Measurements from ENCODE around the gene MIB2. TPM values are rescaled to one million over a fixed set of nuclear protein-coding genes. Genes with fewer than 3 reads are reported as not detected.
A peak's percentile ranks its signal among the peaks of the same experiment; 100 is the strongest.

Gene MIB2
- polyA plus RNA-seq, 3 donors = 5.4 to 65.7 (median 5.6) TPM

- H3K9me3 ChIP-seq (replicated peaks in 1 of 2; ENCODE audit: control insufficient read depth in 1 of 2, insufficient read depth in 1 of 2, low read length in 2 of 2) = no peaks in the 10 kb centered on the region
- Mint-ChIP-seq H3K4me3 (peak overlapping the region; percentile 90 to 94), H3K36me3 (peaks cover 10 to 12% of the 10 kb centered on the region in 2 donors), H3K9me3 (no peaks in the 10 kb centered on the region), H3K27ac (peak overlapping the region; percentile 95 to 98 (median 98)), H3K4me1 (peaks cover 31% of the 10 kb centered on the region), H3K27me3 (ENCODE audit: low read depth in 3 of 3) (peaks cover 0 to 5% (median 0%) of the 10 kb centered on the region in 3 donors)
- H3K36me3 ChIP-seq (replicated peaks in 1 of 2; ENCODE audit: control insufficient read depth in 1 of 2, insufficient read depth in 2 of 2, low read length in 2 of 2) = peaks cover 0 to 5% of the 10 kb centered on the region in 2 donors
- H3K27ac ChIP-seq (ENCODE audit: low read depth in 1 of 2, low read length in 2 of 2) = peak overlapping the region; percentile 98
- H3K9ac ChIP-seq (ENCODE audit: insufficient read depth, low read length, poor library complexity, severe bottlenecking) = peak overlapping the region; percentile 100
- peak overlapping the region; percentile 87 to 92 (median 89) for H3K4me3 ChIP-seq (replicated peaks in 1 of 3; ENCODE audit: low read depth in 2 of 3, low read length in 3 of 3)
- H3K4me2 ChIP-seq (replicated peaks; ENCODE audit: extremely low read depth, low read length, poor library complexity, severe bottlenecking) = peak overlapping the region; percentile 91
- peaks cover 12% of the 10 kb centered on the region for H4K20me1 ChIP-seq (ENCODE audit: insufficient read depth, low read length)
- peaks cover 22% of the 10 kb centered on the region for H3K79me2 ChIP-seq (ENCODE audit: insufficient read depth, low read length)
- intact Hi-C loops (cut with micrococcal nuclease) = loop anchor here (2.0 kb wide), 1 partner anchor 40 kb away; the partner anchor contains the start of gene SSU72 (in 2 of the 2)
- 1% methylated on average over 22 of the region's 23 CpGs for WGBS (ENCODE audit: insufficient coverage)
- peak overlapping the region; percentile 45 for H2AFZ ChIP-seq (ENCODE audit: insufficient read depth, low read depth, low read length, poor library complexity, severe bottlenecking)
- no peaks in the 10 kb centered on the region for H3K27me3 ChIP-seq (ENCODE audit: control insufficient read depth in 2 of 2, insufficient read depth in 2 of 2, low read length in 2 of 2)
- TF ChIP-seq, protein P1, sequence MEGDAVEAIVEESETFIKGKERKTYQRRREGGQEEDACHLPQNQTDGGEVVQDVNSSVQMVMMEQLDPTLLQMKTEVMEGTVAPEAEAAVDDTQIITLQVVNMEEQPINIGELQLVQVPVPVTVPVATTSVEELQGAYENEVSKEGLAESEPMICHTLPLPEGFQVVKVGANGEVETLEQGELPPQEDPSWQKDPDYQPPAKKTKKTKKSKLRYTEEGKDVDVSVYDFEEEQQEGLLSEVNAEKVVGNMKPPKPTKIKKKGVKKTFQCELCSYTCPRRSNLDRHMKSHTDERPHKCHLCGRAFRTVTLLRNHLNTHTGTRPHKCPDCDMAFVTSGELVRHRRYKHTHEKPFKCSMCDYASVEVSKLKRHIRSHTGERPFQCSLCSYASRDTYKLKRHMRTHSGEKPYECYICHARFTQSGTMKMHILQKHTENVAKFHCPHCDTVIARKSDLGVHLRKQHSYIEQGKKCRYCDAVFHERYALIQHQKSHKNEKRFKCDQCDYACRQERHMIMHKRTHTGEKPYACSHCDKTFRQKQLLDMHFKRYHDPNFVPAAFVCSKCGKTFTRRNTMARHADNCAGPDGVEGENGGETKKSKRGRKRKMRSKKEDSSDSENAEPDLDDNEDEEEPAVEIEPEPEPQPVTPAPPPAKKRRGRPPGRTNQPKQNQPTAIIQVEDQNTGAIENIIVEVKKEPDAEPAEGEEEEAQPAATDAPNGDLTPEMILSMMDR (IDR thresholded peaks at IDR 0.05) = no peak
- no peak for DNase-seq
- H3K4me1 ChIP-seq (ENCODE audit: control insufficient read depth in 1 of 2, insufficient read depth in 2 of 2, low read length in 2 of 2) = peaks cover 26 to 33% of the 10 kb centered on the region in 2 donors
Observed at GRCh38 chr1:1614954-1615255, 395 bp upstream of the MIB2 start.

DNA sequence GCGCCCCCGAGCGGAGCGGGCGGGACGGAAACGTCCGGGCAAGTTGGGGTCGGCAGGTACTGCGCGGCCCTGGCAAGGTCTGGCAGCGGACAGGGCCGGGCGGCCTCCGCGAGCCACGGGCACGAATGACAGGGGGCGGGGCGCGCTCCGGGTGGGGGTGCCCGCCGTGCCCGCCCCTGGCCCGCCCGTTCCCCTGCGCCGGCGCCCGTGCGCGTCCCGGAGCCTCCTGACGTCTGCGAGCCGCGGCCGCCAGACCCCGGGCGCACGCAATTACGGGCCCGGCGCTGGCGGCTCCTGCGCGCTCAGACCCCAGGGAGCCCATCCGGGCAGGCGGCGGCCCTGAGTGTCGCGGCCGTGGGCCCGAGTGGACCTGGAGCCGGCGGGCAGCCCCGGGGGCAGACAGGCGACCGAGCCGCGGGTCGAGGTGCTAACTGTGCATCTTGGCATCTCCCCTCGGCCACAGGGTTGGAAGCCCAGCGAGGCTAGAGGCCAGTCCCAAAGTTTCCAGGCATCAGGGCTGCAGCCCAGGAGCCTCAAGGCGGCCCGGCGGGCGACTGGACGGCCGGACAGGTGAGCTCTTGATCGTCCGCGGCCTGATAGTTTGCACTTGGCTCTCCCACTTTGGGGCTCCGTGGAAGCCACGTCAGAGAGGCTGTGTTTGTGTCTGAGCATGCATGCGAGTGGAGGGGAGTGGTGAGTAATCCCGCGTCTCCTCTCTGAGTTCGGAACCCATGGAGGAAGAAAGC lies 918 bp downstream of the MIB2 start:
- peaks cover 31% of the 10 kb centered on the region for H3K4me1 Mint-ChIP-seq
- Histone ChIP-seq H3K36me3 (replicated peaks in 1 of 2; ENCODE audit: control insufficient read depth in 1 of 2, insufficient read depth in 2 of 2, low read length in 2 of 2) (peaks cover 0 to 5% of the 10 kb centered on the region in 2 donors), H3K4me3 (replicated peaks in 1 of 3; ENCODE audit: low read depth in 2 of 3, low read length in 3 of 3) (peak overlapping the region; percentile 87 to 92 (median 89)), H2AFZ (ENCODE audit: insufficient read depth, low read depth, low read length, poor library complexity, severe bottlenecking) (peak overlapping the region; percentile 48), H4K20me1 (ENCODE audit: insufficient read depth, low read length) (peaks cover 12% of the 10 kb centered on the region), H3K4me1 (ENCODE audit: control insufficient read depth in 1 of 2, insufficient read depth in 2 of 2, low read length in 2 of 2) (peaks cover 26 to 33% of the 10 kb centered on the region in 2 donors), H3K4me2 (replicated peaks; ENCODE audit: extremely low read depth, low read length, poor library complexity, severe bottlenecking) (peak overlapping the region; percentile 91), H3K27me3 (ENCODE audit: control insufficient read depth in 2 of 2, insufficient read depth in 2 of 2, low read length in 2 of 2) (no peaks in the 10 kb centered on the region), H3K79me2 (ENCODE audit: insufficient read depth, low read length) (peaks cover 22% of the 10 kb centered on the region), H3K9ac (ENCODE audit: insufficient read depth, low read length, poor library complexity, severe bottlenecking) (peak overlapping the region; percentile 100), H3K27ac (ENCODE audit: low read depth in 1 of 2, low read length in 2 of 2) (peak overlapping the region in 1 of 2 donors; percentile 98), H3K9me3 (replicated peaks in 1 of 2; ENCODE audit: control insufficient read depth in 1 of 2, insufficient read depth in 1 of 2, low read length in 2 of 2) (no peaks in the 10 kb centered on the region)
- H3K4me3 Mint-ChIP-seq = peak overlapping the region; percentile 82 to 86
- intact Hi-C loops (cut with micrococcal nuclease) = no loop called here
- H3K27me3 Mint-ChIP-seq (ENCODE audit: low read depth in 3 of 3) = peaks cover 0 to 6% (median 0%) of the 10 kb centered on the region in 3 donors
- no peaks in the 10 kb centered on the region for H3K9me3 Mint-ChIP-seq
- TF ChIP-seq, protein P1 (IDR thresholded peaks at IDR 0.05) = no peak
- peak overlapping the region in 5 of 7 donors; percentile 45 to 95 (median 79) for H3K27ac Mint-ChIP-seq
- peaks cover 9 to 11% of the 10 kb centered on the region in 2 donors for H3K36me3 Mint-ChIP-seq
- WGBS (ENCODE audit: insufficient coverage) = 12% methylated on average over 80 of the region's 80 CpGs
- peak in 1 of 3 donors; percentile 34 for DNase-seq
